ENCODE data around the gene CRYBA4. TPM values are rescaled to one million over a fixed set of nuclear protein-coding genes. Genes with fewer than 3 reads are reported as not detected.

The CRYBA4 gene
- total and polyA plus RNA-seq, 4 donors, result not detected

- Histone ChIP-seq H3K9ac (ENCODE audit: low read depth in 1 of 2, low read length in 2 of 2) (peak within 1 kb of the TSS; percentile 80 to 90), H3K27ac (ENCODE audit: low read depth in 1 of 2, low read length in 2 of 2) (peak within 1 kb of the TSS; percentile 94 to 97), H3K27me3 (ENCODE audit: control insufficient read depth in 4 of 4, insufficient read depth in 4 of 4, low read length in 3 of 4) (no peaks in the 10 kb centered on the region), H3K9me3 (ENCODE audit: control insufficient read depth in 4 of 4, low read length in 3 of 4) (no peaks in the 10 kb centered on the region), H3K36me3 (ENCODE audit: control insufficient read depth in 4 of 4, insufficient read depth in 3 of 4, low read depth in 1 of 4, low read length in 3 of 4) (peaks cover 0 to 4% (median 0%) of the 10 kb centered on the region in 4 donors), H3K4me1 (ENCODE audit: control insufficient read depth in 4 of 4, insufficient read depth in 4 of 4, low read length in 3 of 4) (peaks cover 8 to 38% (median 33%) of the 10 kb centered on the region in 4 donors), H3K4me3 (ENCODE audit: low read depth in 1 of 3, low read length in 3 of 3) (peak within 1 kb of the TSS; percentile 80 to 95 (median 84))
- peak; percentile 89 for DNase-seq (ENCODE audit: low spot score)
- under 1% methylated on average over 72 of the region's 72 CpGs for WGBS
- TF ChIP-seq NR2F2 (IDR thresholded peaks at IDR 0.05) (no peak), RAD21 (IDR thresholded peaks at IDR 0.05) (peak in 1 of 2 donors; percentile 62), EGR1 (IDR thresholded peaks at IDR 0.05; ENCODE audit: low read depth in 2 of 2) (peak in 1 of 2 donors; percentile 36), YY1 (IDR thresholded peaks at IDR 0.05) (peak; percentile 28), HNF4A (conservative IDR thresholded peaks at IDR 0.05) (no peak), GABPA (IDR thresholded peaks at IDR 0.05 in 1 of 2, conservative IDR thresholded peaks at IDR 0.05 in 1 of 2) (peak in 1 of 2 donors; percentile 25), HNF4G (IDR thresholded peaks at IDR 0.05) (no peak), RXRA (IDR thresholded peaks at IDR 0.05) (peak in 1 of 2 donors; percentile 22)
- TF ChIP-seq, protein P1, sequence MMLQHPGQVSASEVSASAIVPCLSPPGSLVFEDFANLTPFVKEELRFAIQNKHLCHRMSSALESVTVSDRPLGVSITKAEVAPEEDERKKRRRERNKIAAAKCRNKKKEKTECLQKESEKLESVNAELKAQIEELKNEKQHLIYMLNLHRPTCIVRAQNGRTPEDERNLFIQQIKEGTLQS (IDR thresholded peaks at IDR 0.05), result no peak
- TF ChIP-seq, protein P2, sequence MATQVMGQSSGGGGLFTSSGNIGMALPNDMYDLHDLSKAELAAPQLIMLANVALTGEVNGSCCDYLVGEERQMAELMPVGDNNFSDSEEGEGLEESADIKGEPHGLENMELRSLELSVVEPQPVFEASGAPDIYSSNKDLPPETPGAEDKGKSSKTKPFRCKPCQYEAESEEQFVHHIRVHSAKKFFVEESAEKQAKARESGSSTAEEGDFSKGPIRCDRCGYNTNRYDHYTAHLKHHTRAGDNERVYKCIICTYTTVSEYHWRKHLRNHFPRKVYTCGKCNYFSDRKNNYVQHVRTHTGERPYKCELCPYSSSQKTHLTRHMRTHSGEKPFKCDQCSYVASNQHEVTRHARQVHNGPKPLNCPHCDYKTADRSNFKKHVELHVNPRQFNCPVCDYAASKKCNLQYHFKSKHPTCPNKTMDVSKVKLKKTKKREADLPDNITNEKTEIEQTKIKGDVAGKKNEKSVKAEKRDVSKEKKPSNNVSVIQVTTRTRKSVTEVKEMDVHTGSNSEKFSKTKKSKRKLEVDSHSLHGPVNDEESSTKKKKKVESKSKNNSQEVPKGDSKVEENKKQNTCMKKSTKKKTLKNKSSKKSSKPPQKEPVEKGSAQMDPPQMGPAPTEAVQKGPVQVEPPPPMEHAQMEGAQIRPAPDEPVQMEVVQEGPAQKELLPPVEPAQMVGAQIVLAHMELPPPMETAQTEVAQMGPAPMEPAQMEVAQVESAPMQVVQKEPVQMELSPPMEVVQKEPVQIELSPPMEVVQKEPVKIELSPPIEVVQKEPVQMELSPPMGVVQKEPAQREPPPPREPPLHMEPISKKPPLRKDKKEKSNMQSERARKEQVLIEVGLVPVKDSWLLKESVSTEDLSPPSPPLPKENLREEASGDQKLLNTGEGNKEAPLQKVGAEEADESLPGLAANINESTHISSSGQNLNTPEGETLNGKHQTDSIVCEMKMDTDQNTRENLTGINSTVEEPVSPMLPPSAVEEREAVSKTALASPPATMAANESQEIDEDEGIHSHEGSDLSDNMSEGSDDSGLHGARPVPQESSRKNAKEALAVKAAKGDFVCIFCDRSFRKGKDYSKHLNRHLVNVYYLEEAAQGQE (IDR thresholded peaks at IDR 0.05), result peak; percentile 53
Measured at GRCh38 chr22:26589845-26590736, 31.7 kb upstream of the CRYBA4 start, which contains the start of gene TPST2. TSS of gene TPST2 (minus strand) at chr22:26590132. CDS start at chr22:26541630, 48,502 bp downstream.

DNA sequence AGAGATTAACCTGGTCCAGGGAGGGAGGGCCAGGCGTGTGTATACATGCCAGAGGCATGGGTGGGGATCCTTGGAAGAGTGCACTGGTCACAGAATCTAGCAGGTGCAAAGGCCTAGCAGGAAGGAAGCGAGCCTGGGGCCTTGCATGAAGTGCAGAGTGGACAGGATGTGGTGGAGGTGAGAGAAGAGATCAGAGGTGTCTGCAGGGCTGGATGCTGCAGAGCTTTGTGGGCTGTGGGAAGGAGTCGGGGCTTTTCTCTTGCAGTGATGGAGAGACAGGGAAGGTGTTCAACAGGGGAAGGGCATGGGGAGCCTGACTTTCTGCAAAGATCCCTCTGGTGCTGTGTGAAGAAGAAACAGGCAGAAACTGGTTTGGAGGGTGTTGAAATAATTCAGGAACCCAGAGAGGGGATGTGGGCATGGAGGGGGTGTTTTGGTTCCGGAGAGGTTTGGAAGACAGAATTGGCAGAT lies 29.3 kb upstream of the CRYBA4 start:
- no peak overlapping the region for H3K4me3 ChIP-seq (ENCODE audit: low read depth in 1 of 3, low read length in 3 of 3)
- DNase-seq (ENCODE audit: low spot score), result no peak
- 76% methylated on average over 4 of the region's 4 CpGs for WGBS
- H3K9ac ChIP-seq (ENCODE audit: low read depth in 1 of 2, low read length in 2 of 2), result no peak overlapping the region
- no peaks in the 10 kb centered on the region for H3K9me3 ChIP-seq (ENCODE audit: control insufficient read depth in 4 of 4, low read length in 3 of 4)
- TF ChIP-seq FOXA2 (IDR thresholded peaks at IDR 0.05) (no peak), FOXA1 (IDR thresholded peaks at IDR 0.05) (no peak), YY1 (IDR thresholded peaks at IDR 0.05) (no peak), GABPA (IDR thresholded peaks at IDR 0.05 in 1 of 2, conservative IDR thresholded peaks at IDR 0.05 in 1 of 2) (no peak), HNF4G (IDR thresholded peaks at IDR 0.05) (no peak), CTCF (IDR thresholded peaks at IDR 0.05; ENCODE audit: low read depth, low read length, missing input control) (no peak), RAD21 (IDR thresholded peaks at IDR 0.05) (no peak), TAF1 (conservative IDR thresholded peaks at IDR 0.05) (no peak), RXRA (IDR thresholded peaks at IDR 0.05) (no peak), SP1 (IDR thresholded peaks at IDR 0.05) (no peak), JUND (IDR thresholded peaks at IDR 0.05) (no peak), HNF4A (conservative IDR thresholded peaks at IDR 0.05) (no peak), EGR1 (IDR thresholded peaks at IDR 0.05; ENCODE audit: low read depth in 2 of 2) (no peak), ZBTB33 (IDR thresholded peaks at IDR 0.05) (no peak), NR2F2 (IDR thresholded peaks at IDR 0.05) (no peak)
- TF ChIP-seq, protein P1 (IDR thresholded peaks at IDR 0.05), result no peak
- TF ChIP-seq, protein P2 (IDR thresholded peaks at IDR 0.05), result no peak
- no peaks in the 10 kb centered on the region for H3K36me3 ChIP-seq (ENCODE audit: control insufficient read depth in 4 of 4, insufficient read depth in 3 of 4, low read depth in 1 of 4, low read length in 3 of 4)
- H3K27ac ChIP-seq (ENCODE audit: low read depth in 1 of 2, low read length in 2 of 2), result no peak overlapping the region
- no peaks in the 10 kb centered on the region for H3K27me3 ChIP-seq (ENCODE audit: control insufficient read depth in 4 of 4, insufficient read depth in 4 of 4, low read length in 3 of 4)
- H3K4me1 ChIP-seq (ENCODE audit: control insufficient read depth in 4 of 4, insufficient read depth in 4 of 4, low read length in 3 of 4), result peaks cover 2 to 18% (median 14%) of the 10 kb centered on the region in 4 donors

Measured in liver (tissue), 9 donors.